CD4-positive, alpha-beta T cell (primary cell): ENCODE measurements around the gene CLPX. TPM values are rescaled to one million over a fixed set of nuclear protein-coding genes. Genes with fewer than 3 reads are reported as not detected.

Source experiments
- ATAC-seq: fragments of 200-7000 bp; cut with Tn5 transposase; one replicate; pipeline ENCODE4 v1.10.0; 2022; ENCODE audit warnings: mild to moderate bottlenecking; ENCODE audit not compliant: poor library complexity
- CTCF ChIA-PET: fragments of 350-600 bp; sonication (Branson Sonifier 250); formaldehyde crosslinking; loops from one replicate; lab custom pipeline; 2021; ENCODE audit warnings: antibody characterized with exemption, inconsistent platforms; lab: Charles Lee
- POLR2A ChIA-PET: fragments of 350-600 bp; sonication (Branson Sonifier 250); formaldehyde crosslinking; loops from one replicate; lab custom pipeline; 2021; ENCODE audit warnings: antibody characterized with exemption, inconsistent platforms; lab: Charles Lee
- DNase-seq, 14 experiments: peaks; one replicate each; pipeline ENCODE4 v3.0.0-alpha.2; 2013 to 2020; ENCODE audit warnings: mixed read lengths in 2 of 14
- H3K27ac ChIP-seq, 2 donors: one replicate each; pipeline versions ENCODE4 v1.5.1 to v1.7.0; 2013; ENCODE audit warnings: low read length in 2 of 2, low read depth in 1 of 2, mild to moderate bottlenecking in 1 of 2
- H3K27me3 ChIP-seq, 2 experiments: 1 replicate in 1 of 2; 2 replicates in 1 of 2; pipeline versions ENCODE4 v1.6.1 to v1.7.0; 2013; ENCODE audit warnings: low read length in 2 of 2, control low read depth in 1 of 2, mild to moderate bottlenecking in 1 of 2, moderate library complexity in 1 of 2; ENCODE audit not compliant: insufficient read depth in 2 of 2, control insufficient read depth in 1 of 2
- H3K36me3 ChIP-seq: one replicate; pipeline ENCODE4 v1.6.1; 2013; ENCODE audit warnings: low read length, control low read depth; ENCODE audit not compliant: insufficient read depth
- H3K4me1 ChIP-seq: one replicate; pipeline ENCODE4 v1.6.1; 2013; ENCODE audit warnings: low read length, control low read depth; ENCODE audit not compliant: insufficient read depth
- H3K4me3 ChIP-seq: one replicate; pipeline ENCODE4 v1.5.1; 2013; ENCODE audit warnings: mild to moderate bottlenecking, low read length, moderate library complexity
- H3K9me3 ChIP-seq, 2 experiments: 1 replicate in 1 of 2; 2 replicates in 1 of 2; pipeline versions ENCODE4 v1.6.1 to v1.7.0; 2013; ENCODE audit warnings: low read length in 2 of 2, mild to moderate bottlenecking in 2 of 2, control low read depth in 1 of 2, moderate library complexity in 1 of 2; ENCODE audit not compliant: control insufficient read depth in 1 of 2, insufficient read depth in 1 of 2
- H3K27ac Mint-ChIP-seq: one replicate; pipeline ENCODE4 v1.8.0; 2020; ENCODE audit warnings: mixed read lengths
- H3K27me3 Mint-ChIP-seq: one replicate; pipeline ENCODE4 v1.8.0; 2021; ENCODE audit warnings: mixed read lengths
- H3K36me3 Mint-ChIP-seq: one replicate; pipeline ENCODE4 v1.8.0; 2021; ENCODE audit warnings: low read depth, mixed read lengths
- H3K4me1 Mint-ChIP-seq: one replicate; pipeline ENCODE4 v1.8.0; 2021; ENCODE audit warnings: low read depth, mixed read lengths
- H3K4me3 Mint-ChIP-seq: one replicate; pipeline ENCODE4 v1.8.0; 2020; ENCODE audit warnings: mild to moderate bottlenecking, mixed read lengths
- H3K9me3 Mint-ChIP-seq: one replicate; pipeline ENCODE4 v1.8.0; 2020; ENCODE audit warnings: mixed read lengths
- CTCF ChIP-seq: fragments of 200-600 bp; IDR thresholded peaks from one replicate; pipeline ENCODE4 v1.8.0; 2022; ENCODE audit warnings: antibody characterized with exemption, mild to moderate bottlenecking
- intact Hi-C, 2 experiments: fragments of 100-400 bp; cut with DNase I in 1 of 2; cut with micrococcal nuclease in 1 of 2; formaldehyde crosslinking; loops; one replicate each; pipeline versions ENCODE4 v1.15.1 to v1.9.0; 2023 to 2025; cut with DNase I, micrococcal nuclease
- total RNA-seq, 174 experiments: library from RNA in 2 of 174; stranded (reverse) in 2 of 174; gene quantifications; one replicate each; pipeline ENCODE4 v1.2.3 and lab custom pipeline; 2021 to 2026

Gene CLPX
- total RNA-seq, 2 experiments from 2014 or later = 29.1 to 36.3 TPM

- no peak overlapping the region for H3K27ac Mint-ChIP-seq
- no peak for TF ChIP-seq CTCF
- ChIA-PET POLR2A (no interaction called here), CTCF (no interaction called here)
- H3K4me1 Mint-ChIP-seq = peaks cover 14% of the 10 kb centered on the region
- no peak for DNase-seq
- no peaks in the 10 kb centered on the region for H3K9me3 ChIP-seq
- intact Hi-C loops = no loop called here
- H3K27ac ChIP-seq = no peak overlapping the region
- peaks cover 69% of the 10 kb centered on the region for H3K36me3 Mint-ChIP-seq
- H3K4me3 ChIP-seq = no peak overlapping the region
- no peaks in the 10 kb centered on the region for H3K27me3 Mint-ChIP-seq
- H3K36me3 ChIP-seq = peaks cover 63% of the 10 kb centered on the region
- H3K9me3 Mint-ChIP-seq = no peaks in the 10 kb centered on the region
- no peaks in the 10 kb centered on the region for H3K4me1 ChIP-seq
- no peaks in the 10 kb centered on the region for H3K27me3 ChIP-seq
- H3K4me3 Mint-ChIP-seq = no peak overlapping the region
- ATAC-seq = no peak
These were observed 22.1 kb downstream of the CLPX start for GRCh38 chr15:65163041-65163440.

GRCh38 chr15:65156692-65157091 is 28.4 kb downstream of the CLPX start:
- peaks cover 84% of the 10 kb centered on the region for H3K36me3 Mint-ChIP-seq
- no peaks in the 10 kb centered on the region for H3K9me3 Mint-ChIP-seq
- no peak overlapping the region for H3K27ac ChIP-seq
- H3K4me1 Mint-ChIP-seq = peaks cover 3% of the 10 kb centered on the region
- peaks cover 72% of the 10 kb centered on the region for H3K36me3 ChIP-seq
- no peak for DNase-seq
- ChIA-PET POLR2A (no interaction called here), CTCF (no interaction called here)
- no peaks in the 10 kb centered on the region for H3K4me1 ChIP-seq
- H3K4me3 ChIP-seq = no peak overlapping the region
- no peaks in the 10 kb centered on the region for H3K27me3 ChIP-seq
- no peak for TF ChIP-seq CTCF
- H3K9me3 ChIP-seq = no peaks in the 10 kb centered on the region
- no peak overlapping the region for H3K4me3 Mint-ChIP-seq
- ATAC-seq = no peak
- H3K27ac Mint-ChIP-seq = no peak overlapping the region
- no peaks in the 10 kb centered on the region for H3K27me3 Mint-ChIP-seq
- intact Hi-C loops = no loop called here

- no peak for TF ChIP-seq CTCF
- no peaks in the 10 kb centered on the region for H3K9me3 ChIP-seq
- no peak for DNase-seq
- no peaks in the 10 kb centered on the region for H3K4me1 ChIP-seq
- Mint-ChIP-seq H3K27me3 (no peaks in the 10 kb centered on the region), H3K36me3 (peaks cover 84% of the 10 kb centered on the region), H3K27ac (no peak overlapping the region), H3K4me3 (no peak overlapping the region), H3K4me1 (no peaks in the 10 kb centered on the region), H3K9me3 (no peaks in the 10 kb centered on the region)
- H3K36me3 ChIP-seq = peaks cover 84% of the 10 kb centered on the region
- intact Hi-C loops = no loop called here
- POLR2A ChIA-PET = no interaction called here
- no peak for ATAC-seq
- CTCF ChIA-PET = no interaction called here
- no peak overlapping the region for H3K27ac ChIP-seq
- H3K4me3 ChIP-seq = no peak overlapping the region
- no peaks in the 10 kb centered on the region for H3K27me3 ChIP-seq
These were observed 30.4 kb downstream of the CLPX start for GRCh38 chr15:65154720-65155119.
